DND-41 (cell line): ENCODE measurements around the gene SPESP1.

Source experiments
- ATAC-seq: fragments of 200-7000 bp; cut with Tn5 transposase; 3 replicates; pipeline ENCODE4 v1.9.1; 2021; ENCODE audit warnings: low read depth; ENCODE audit not compliant: insufficient read depth
- DNase-seq: peaks from one replicate; pipeline ENCODE4 v3.0.0-alpha.2; 2020
- H2AFZ ChIP-seq: 2 replicates; pipeline ENCODE4 v1.6.0; 2012; ENCODE audit warnings: low read depth, low read length
- H3K27ac ChIP-seq: 2 replicates; pipeline ENCODE4 v1.5.1; 2012; ENCODE audit warnings: low read length, inconsistent platforms
- H3K27me3 ChIP-seq: fragments of 200-600 bp; sonication (generic); 2 replicates; pipeline ENCODE4 v1.6.0; 2012; ENCODE audit warnings: low read length, mild to moderate bottlenecking, inconsistent platforms; ENCODE audit not compliant: insufficient read depth, poor library complexity
- H3K36me3 ChIP-seq: 2 replicates; pipeline ENCODE4 v1.5.1; 2012; ENCODE audit warnings: low read length, inconsistent platforms; ENCODE audit not compliant: insufficient read depth
- H3K4me1 ChIP-seq: 2 replicates; pipeline ENCODE4 v1.5.1; 2012; ENCODE audit warnings: mild to moderate bottlenecking, low read length; ENCODE audit not compliant: insufficient read depth
- H3K4me2 ChIP-seq: 2 replicates; pipeline ENCODE4 v1.6.0; 2012; ENCODE audit warnings: mild to moderate bottlenecking, moderate library complexity, low read length, inconsistent platforms; ENCODE audit not compliant: insufficient read depth
- H3K4me3 ChIP-seq, 2 experiments: fragments of 200-600 bp in 1 of 2; shearing (Covaris generic) in 1 of 2; 2 replicates each; pipeline ENCODE4 v1.5.1; 2012 to 2016; ENCODE audit warnings: inconsistent platforms in 2 of 2, low read length in 2 of 2, mild to moderate bottlenecking in 2 of 2, low read depth in 1 of 2, moderate library complexity in 1 of 2
- H3K79me2 ChIP-seq: 2 replicates; pipeline ENCODE4 v1.6.0; 2012; ENCODE audit warnings: low read length, inconsistent platforms; ENCODE audit not compliant: insufficient read depth
- H3K9ac ChIP-seq: 2 replicates; pipeline ENCODE4 v1.6.0; 2012; ENCODE audit warnings: low read depth, mild to moderate bottlenecking, inconsistent platforms, low read length, moderate library complexity
- H3K9me3 ChIP-seq: 2 replicates; pipeline ENCODE4 v1.5.1; 2012; ENCODE audit warnings: low read length, moderate library complexity, mild to moderate bottlenecking, inconsistent platforms; ENCODE audit not compliant: insufficient read depth, severe bottlenecking
- H4K20me1 ChIP-seq: 2 replicates; pipeline ENCODE4 v1.6.0; 2012; ENCODE audit warnings: low read length; ENCODE audit not compliant: insufficient read depth
- CTCF ChIP-seq: IDR thresholded peaks from 2 replicates; pipeline ENCODE4 v1.5.1; 2012; ENCODE audit warnings: borderline replicate concordance, low read length, moderate library complexity, mild to moderate bottlenecking; ENCODE audit not compliant: poor library complexity, severe bottlenecking; ENCODE audit errors: extremely low read depth
- EZH2 ChIP-seq: IDR thresholded peaks from 3 replicates; pipeline ENCODE4 v1.6.1; 2012; ENCODE audit warnings: borderline replicate concordance, low read depth, mild to moderate bottlenecking, moderate library complexity, low read length, inconsistent platforms; ENCODE audit not compliant: severe bottlenecking

SPESP1 gene

GRCh38 chr15:68930268-68931022, at the start of gene SPESP1:
Gene SPESP1 (plus strand): TSS chr15:68930525. CDS start chr15:68930654, 129 bp downstream.
- TF ChIP-seq EZH2 = no peak
- TF ChIP-seq CTCF = no peak
- Histone ChIP-seq H3K4me3 (no peak within 1 kb of the TSS), H3K79me2 (no peaks in the 10 kb centered on the region), H2AFZ (no peak within 1 kb of the TSS), H3K4me1 (no peaks in the 10 kb centered on the region), H3K27me3 (no peaks in the 10 kb centered on the region), H3K9me3 (no peaks in the 10 kb centered on the region), H3K9ac (no peak within 1 kb of the TSS), H4K20me1 (no peaks in the 10 kb centered on the region), H3K36me3 (no peaks in the 10 kb centered on the region), H3K4me2 (no peak within 1 kb of the TSS), H3K27ac (no peak within 1 kb of the TSS)
- DNase-seq (no peak), ATAC-seq (no peak)

GRCh38 chr15:68885070-68885469, 45.3 kb upstream of the SPESP1 start:
- no peak overlapping the region for H3K27ac ChIP-seq
- H3K9me3 ChIP-seq = no peaks in the 10 kb centered on the region
- no peak overlapping the region for H2AFZ ChIP-seq
- DNase-seq (no peak), ATAC-seq (no peak)
- no peaks in the 10 kb centered on the region for H3K36me3 ChIP-seq
- H3K79me2 ChIP-seq = no peaks in the 10 kb centered on the region
- H3K9ac ChIP-seq = no peak overlapping the region
- H3K4me3 ChIP-seq = no peak overlapping the region
- H4K20me1 ChIP-seq = no peaks in the 10 kb centered on the region
- TF ChIP-seq EZH2 (no peak), CTCF (no peak)
- no peaks in the 10 kb centered on the region for H3K4me1 ChIP-seq
- no peak overlapping the region for H3K4me2 ChIP-seq
- no peaks in the 10 kb centered on the region for H3K27me3 ChIP-seq

GRCh38 chr15:68887120-68887519, 43.2 kb upstream of the SPESP1 start:
- DNase-seq (no peak), ATAC-seq (no peak)
- no peaks in the 10 kb centered on the region for H3K79me2 ChIP-seq
- no peaks in the 10 kb centered on the region for H3K36me3 ChIP-seq
- TF ChIP-seq EZH2 (no peak), CTCF (no peak)
- H3K4me2 ChIP-seq = no peak overlapping the region
- no peak overlapping the region for H3K4me3 ChIP-seq
- H3K27me3 ChIP-seq = no peaks in the 10 kb centered on the region
- H3K9ac ChIP-seq = no peak overlapping the region
- no peak overlapping the region for H2AFZ ChIP-seq
- H4K20me1 ChIP-seq = no peaks in the 10 kb centered on the region
- no peaks in the 10 kb centered on the region for H3K4me1 ChIP-seq
- H3K9me3 ChIP-seq = no peaks in the 10 kb centered on the region
- no peak overlapping the region for H3K27ac ChIP-seq
